ENCODE data around the gene ETS1. TPM values are rescaled to one million over a fixed set of nuclear protein-coding genes. Genes with fewer than 3 reads are reported as not detected.

Gene ETS1
- total RNA-seq, 1 donor from 2014 or later = 0.54 TPM

DNA sequence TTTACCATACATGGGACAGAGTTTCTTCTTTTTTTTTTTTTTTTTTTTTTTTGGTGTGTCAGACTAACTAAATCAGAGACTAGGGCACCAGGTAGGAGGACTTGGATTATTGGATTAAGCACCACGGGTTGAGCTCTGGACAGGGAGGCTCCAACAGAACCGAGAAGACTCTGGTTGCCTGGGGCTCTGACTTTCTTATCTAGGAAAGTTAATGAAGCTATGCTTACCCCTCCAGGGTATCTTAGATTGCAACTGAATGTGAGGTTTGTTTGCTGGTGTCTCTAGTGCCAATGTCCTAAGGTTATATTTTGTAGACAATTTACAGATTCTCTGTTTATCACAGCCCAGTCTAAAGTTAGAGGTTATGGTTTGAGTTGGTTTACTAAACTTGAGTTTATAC is 18.1 kb downstream of the ETS1 start:
- Histone ChIP-seq H3K4me1 (peaks cover 10% of the 10 kb centered on the region), H4K20me1 (ENCODE audit: low read depth) (no peaks in the 10 kb centered on the region), H3K27me3 (no peaks in the 10 kb centered on the region), H3F3A (ENCODE audit: low read depth) (no peaks in the 10 kb centered on the region), H3K9me3 (ENCODE audit: low read depth) (no peaks in the 10 kb centered on the region), H3K79me2 (ENCODE audit: low read depth) (no peaks in the 10 kb centered on the region), H3K9ac (no peak overlapping the region), H2AFZ (replicated peaks) (no peak overlapping the region), H3K36me3 (no peaks in the 10 kb centered on the region), H3K27ac (no peak overlapping the region), H3K4me3 (no peak overlapping the region), H3K4me2 (no peak overlapping the region)
- Mint-ChIP-seq H3K36me3 (no peaks in the 10 kb centered on the region), H3K27me3 (ENCODE audit: insufficient read depth, low read depth) (peaks cover 7% of the 10 kb centered on the region), H3K9me3 (no peaks in the 10 kb centered on the region), H3K27ac (no peak overlapping the region), H3K4me3 (no peak overlapping the region), H3K4me1 (peaks cover 10% of the 10 kb centered on the region)
- TF ChIP-seq, protein P1, sequence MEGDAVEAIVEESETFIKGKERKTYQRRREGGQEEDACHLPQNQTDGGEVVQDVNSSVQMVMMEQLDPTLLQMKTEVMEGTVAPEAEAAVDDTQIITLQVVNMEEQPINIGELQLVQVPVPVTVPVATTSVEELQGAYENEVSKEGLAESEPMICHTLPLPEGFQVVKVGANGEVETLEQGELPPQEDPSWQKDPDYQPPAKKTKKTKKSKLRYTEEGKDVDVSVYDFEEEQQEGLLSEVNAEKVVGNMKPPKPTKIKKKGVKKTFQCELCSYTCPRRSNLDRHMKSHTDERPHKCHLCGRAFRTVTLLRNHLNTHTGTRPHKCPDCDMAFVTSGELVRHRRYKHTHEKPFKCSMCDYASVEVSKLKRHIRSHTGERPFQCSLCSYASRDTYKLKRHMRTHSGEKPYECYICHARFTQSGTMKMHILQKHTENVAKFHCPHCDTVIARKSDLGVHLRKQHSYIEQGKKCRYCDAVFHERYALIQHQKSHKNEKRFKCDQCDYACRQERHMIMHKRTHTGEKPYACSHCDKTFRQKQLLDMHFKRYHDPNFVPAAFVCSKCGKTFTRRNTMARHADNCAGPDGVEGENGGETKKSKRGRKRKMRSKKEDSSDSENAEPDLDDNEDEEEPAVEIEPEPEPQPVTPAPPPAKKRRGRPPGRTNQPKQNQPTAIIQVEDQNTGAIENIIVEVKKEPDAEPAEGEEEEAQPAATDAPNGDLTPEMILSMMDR (IDR thresholded peaks at IDR 0.05) = no peak
- no peak for TF ChIP-seq EZH2 (IDR thresholded peaks at IDR 0.05)
- TF ChIP-seq EZH2phosphoT487 (IDR thresholded peaks at IDR 0.05) = no peak
- no peak for DNase-seq (ENCODE audit: low spot score)

DNA sequence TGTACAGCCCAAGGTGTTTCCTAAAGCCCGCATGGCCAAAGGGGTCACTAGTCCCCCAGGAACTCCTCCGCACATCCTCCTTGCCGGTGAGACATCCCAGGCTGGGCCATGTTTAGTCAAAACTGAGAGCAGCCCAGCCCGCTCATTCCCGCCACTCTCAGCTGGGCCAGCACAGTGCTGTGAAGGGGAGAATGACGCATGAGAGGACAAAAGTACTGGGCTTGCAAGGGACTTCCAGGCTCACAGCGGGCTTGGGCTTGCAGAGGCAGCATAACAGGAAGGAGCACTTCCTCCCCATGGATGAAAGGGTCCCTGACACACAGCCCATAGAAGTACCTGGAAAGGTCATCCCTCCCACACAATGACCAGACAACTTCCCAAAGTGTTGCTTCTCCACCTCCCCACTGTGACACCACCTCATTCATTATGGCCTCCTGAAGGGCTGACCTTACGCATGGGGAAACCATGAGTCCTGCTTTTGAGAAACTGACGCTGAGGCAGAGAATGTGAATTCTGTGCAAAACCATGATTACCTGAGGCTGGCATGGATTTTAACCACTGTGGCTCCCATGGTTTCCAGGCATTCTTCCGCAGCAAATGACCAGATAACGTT is 19.1 kb downstream of the ETS1 start:
- Histone ChIP-seq H4K20me1 (ENCODE audit: low read depth) (no peaks in the 10 kb centered on the region), H3K4me3 (no peak overlapping the region), H2AFZ (replicated peaks) (no peak overlapping the region), H3K4me2 (no peak overlapping the region), H3K27ac (no peak overlapping the region), H3K27me3 (no peaks in the 10 kb centered on the region), H3K9me3 (ENCODE audit: low read depth) (no peaks in the 10 kb centered on the region), H3K9ac (no peak overlapping the region), H3F3A (ENCODE audit: low read depth) (no peaks in the 10 kb centered on the region), H3K79me2 (ENCODE audit: low read depth) (no peaks in the 10 kb centered on the region), H3K36me3 (no peaks in the 10 kb centered on the region), H3K4me1 (peaks cover 11% of the 10 kb centered on the region)
- no peak for DNase-seq (ENCODE audit: low spot score)
- Mint-ChIP-seq H3K4me1 (peaks cover 10% of the 10 kb centered on the region), H3K27me3 (ENCODE audit: insufficient read depth, low read depth) (peaks cover 7% of the 10 kb centered on the region), H3K4me3 (no peak overlapping the region), H3K9me3 (no peaks in the 10 kb centered on the region), H3K27ac (no peak overlapping the region), H3K36me3 (no peaks in the 10 kb centered on the region)
- TF ChIP-seq EZH2 (IDR thresholded peaks at IDR 0.05) (no peak), EZH2phosphoT487 (IDR thresholded peaks at IDR 0.05) (no peak)
- TF ChIP-seq, protein P1 (IDR thresholded peaks at IDR 0.05) = no peak

DNA sequence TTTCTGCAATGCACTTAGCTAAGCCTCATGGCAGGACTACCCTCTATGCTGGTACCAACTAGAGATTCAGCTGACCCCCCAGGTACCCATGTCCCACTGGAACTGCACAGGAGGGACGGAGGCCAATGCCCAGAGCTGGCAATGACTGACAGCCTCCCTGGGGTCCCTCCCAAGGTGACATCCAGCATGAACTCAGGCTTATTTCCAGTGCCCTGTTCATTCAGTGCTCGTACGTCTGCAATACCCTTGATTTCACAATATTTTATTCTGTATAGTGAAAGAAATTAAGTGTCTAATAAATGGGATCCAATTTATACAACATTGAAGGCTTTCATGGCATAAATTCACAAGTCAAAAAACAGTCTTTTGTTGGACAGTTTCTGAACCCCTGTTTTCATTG is 20.2 kb downstream of the ETS1 start:
- H4K20me1 ChIP-seq (ENCODE audit: low read depth) = no peaks in the 10 kb centered on the region
- H3F3A ChIP-seq (ENCODE audit: low read depth) = no peaks in the 10 kb centered on the region
- no peak overlapping the region for H2AFZ ChIP-seq (replicated peaks)
- H3K4me3 Mint-ChIP-seq = no peak overlapping the region
- no peak overlapping the region for H3K4me2 ChIP-seq
- no peaks in the 10 kb centered on the region for H3K36me3 ChIP-seq
- DNase-seq (ENCODE audit: low spot score) = no peak
- H3K9me3 ChIP-seq (ENCODE audit: low read depth) = no peaks in the 10 kb centered on the region
- H3K27ac Mint-ChIP-seq = no peak overlapping the region
- no peaks in the 10 kb centered on the region for H3K9me3 Mint-ChIP-seq
- no peaks in the 10 kb centered on the region for H3K79me2 ChIP-seq (ENCODE audit: low read depth)
- H3K4me3 ChIP-seq = no peak overlapping the region
- no peaks in the 10 kb centered on the region for H3K36me3 Mint-ChIP-seq
- peaks cover 10% of the 10 kb centered on the region for H3K4me1 Mint-ChIP-seq
- H3K9ac ChIP-seq = no peak overlapping the region
- H3K27ac ChIP-seq = no peak overlapping the region
- H3K27me3 ChIP-seq = no peaks in the 10 kb centered on the region
- H3K4me1 ChIP-seq = peaks cover 11% of the 10 kb centered on the region
- TF ChIP-seq EZH2 (IDR thresholded peaks at IDR 0.05) = no peak
- TF ChIP-seq EZH2phosphoT487 (IDR thresholded peaks at IDR 0.05) = no peak
- TF ChIP-seq, protein P1 (IDR thresholded peaks at IDR 0.05) = no peak
- H3K27me3 Mint-ChIP-seq (ENCODE audit: insufficient read depth, low read depth) = peaks cover 7% of the 10 kb centered on the region
